GM06990 (cell line): ENCODE results near the gene UVSSA.

Experiments
- DNase-seq: peaks from one replicate; pipeline ENCODE4 v3.0.0-alpha.2; 2011; ENCODE audit not compliant: insufficient read length; ENCODE audit errors: extremely low read depth
- H3K27me3 ChIP-seq: replicated peaks from 2 replicates; pipeline ENCODE4 v1.6.0; 2011; ENCODE audit warnings: low read length; ENCODE audit not compliant: control insufficient read depth, insufficient read depth
- H3K36me3 ChIP-seq: 2 replicates; pipeline ENCODE4 v1.5.1; 2011; ENCODE audit warnings: low read length; ENCODE audit not compliant: control insufficient read depth, insufficient read depth
- H3K4me3 ChIP-seq: replicated peaks from 2 replicates; pipeline ENCODE4 v1.5.1; 2011; ENCODE audit warnings: low read depth, mild to moderate bottlenecking, control low read depth, low read length
- CTCF ChIP-seq: IDR thresholded peaks from 2 replicates; pipeline ENCODE4 v1.5.1; 2011; ENCODE audit warnings: low read length, control low read depth, mild to moderate bottlenecking, inconsistent platforms; ENCODE audit not compliant: insufficient read depth, poor library complexity, severe bottlenecking

UVSSA gene

GRCh38 chr4:1300466-1301455 lies 46.2 kb upstream of the UVSSA start:
- no peak for DNase-seq
- no peaks in the 10 kb centered on the region for H3K27me3 ChIP-seq
- TF ChIP-seq CTCF = no peak
- H3K36me3 ChIP-seq = peaks cover 22% of the 10 kb centered on the region
- no peak overlapping the region for H3K4me3 ChIP-seq

GRCh38 chr4:1302159-1302558 lies 44.8 kb upstream of the UVSSA start:
- H3K4me3 ChIP-seq = no peak overlapping the region
- no peaks in the 10 kb centered on the region for H3K27me3 ChIP-seq
- DNase-seq = no peak
- H3K36me3 ChIP-seq = peaks cover 21% of the 10 kb centered on the region
- no peak for TF ChIP-seq CTCF

GRCh38 chr4:1305261-1305711 lies 41.7 kb upstream of the UVSSA start:
- no peak for DNase-seq
- TF ChIP-seq CTCF = no peak
- Histone ChIP-seq H3K4me3 (no peak overlapping the region), H3K36me3 (peaks cover 9% of the 10 kb centered on the region), H3K27me3 (no peaks in the 10 kb centered on the region)

- no peak overlapping the region for H3K4me3 ChIP-seq
- peaks cover 4% of the 10 kb centered on the region for H3K36me3 ChIP-seq
- no peak for DNase-seq
- H3K27me3 ChIP-seq = no peaks in the 10 kb centered on the region
- TF ChIP-seq CTCF = no peak
Observed at GRCh38 chr4:1305781-1306455, 41.1 kb upstream of the UVSSA start.

- H3K4me3 ChIP-seq = no peak overlapping the region
- no peak for DNase-seq
- H3K27me3 ChIP-seq = no peaks in the 10 kb centered on the region
- TF ChIP-seq CTCF = no peak
- H3K36me3 ChIP-seq = peaks cover 14% of the 10 kb centered on the region
Observed at GRCh38 chr4:1307951-1308735, 38.9 kb upstream of the UVSSA start.
